T-helper 2 cell treated with Interferon-gamma antibody and Interleukin-4, amounts not matched to agents 5 μg/mL and 100 μg/mL, for 36 hours (primary cell): Measurements from ENCODE around the gene GABRG3.

Experiments used
- DNase-seq: peaks from one replicate; pipeline ENCODE4 v3.0.0; 2021; ENCODE audit warnings: low spot score
- H3K27ac Mint-ChIP-seq: one replicate; pipeline ENCODE4 v1.8.0; 2021; ENCODE audit warnings: mild to moderate bottlenecking, mixed read lengths
- H3K27me3 Mint-ChIP-seq: one replicate; pipeline ENCODE4 v1.8.0; 2021; ENCODE audit warnings: low read depth, mixed read lengths
- H3K36me3 Mint-ChIP-seq: one replicate; pipeline ENCODE4 v1.8.0; 2021; ENCODE audit warnings: low read depth, mixed read lengths
- H3K4me1 Mint-ChIP-seq: one replicate; pipeline ENCODE4 v1.8.0; 2021; ENCODE audit warnings: low read depth, mixed read lengths
- H3K4me3 Mint-ChIP-seq: one replicate; pipeline ENCODE4 v1.8.0; 2022; ENCODE audit warnings: mild to moderate bottlenecking, moderate library complexity, mixed read lengths
- H3K9me3 Mint-ChIP-seq: one replicate; pipeline ENCODE4 v1.8.0; 2021; ENCODE audit warnings: mixed read lengths

GABRG3 gene

DNA sequence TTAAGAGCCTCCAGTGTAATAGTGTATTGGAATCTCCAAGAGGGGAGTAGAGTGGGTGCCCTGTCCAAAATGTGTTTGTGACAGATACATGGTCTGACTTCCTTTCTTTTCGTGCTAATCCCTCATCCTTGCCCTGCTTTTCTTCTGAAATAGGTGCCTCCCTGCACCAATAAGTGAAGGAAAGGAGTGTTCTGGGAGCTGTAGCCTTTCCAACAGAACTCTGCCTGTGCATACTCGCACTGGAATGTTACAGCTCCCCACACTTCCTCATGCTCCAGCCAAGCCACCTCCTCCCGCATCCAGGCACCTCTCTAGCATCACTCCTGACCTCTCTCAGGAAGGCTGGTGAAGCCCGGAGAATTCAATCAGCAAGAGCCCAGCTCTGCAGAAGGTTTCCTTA is 478.0 kb downstream of the GABRG3 start:
- no peak for DNase-seq
- Mint-ChIP-seq H3K27me3 (no peaks in the 10 kb centered on the region), H3K4me3 (no peak overlapping the region), H3K9me3 (peaks cover 40% of the 10 kb centered on the region), H3K27ac (no peak overlapping the region), H3K4me1 (no peaks in the 10 kb centered on the region), H3K36me3 (no peaks in the 10 kb centered on the region)

DNA sequence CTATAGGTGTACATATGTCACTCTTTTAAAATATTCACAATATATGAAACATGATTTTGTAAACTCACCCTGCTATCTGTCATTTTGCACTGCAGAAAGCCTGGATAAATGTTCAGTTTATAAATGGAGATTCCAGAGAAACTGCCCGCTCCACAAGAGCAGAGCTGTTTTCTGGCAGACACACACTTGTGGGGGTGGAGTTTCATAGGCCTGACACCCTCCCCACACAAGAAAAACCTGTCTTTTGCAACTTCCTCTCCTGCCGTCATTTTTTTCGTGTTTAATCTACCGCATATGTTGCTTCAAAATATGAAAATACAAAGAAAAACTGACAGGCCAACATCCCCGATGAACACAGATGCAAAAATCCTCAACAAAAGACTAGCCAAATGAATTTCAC is 479.0 kb downstream of the GABRG3 start:
- H3K27me3 Mint-ChIP-seq: no peaks in the 10 kb centered on the region
- H3K36me3 Mint-ChIP-seq: no peaks in the 10 kb centered on the region
- H3K4me1 Mint-ChIP-seq: no peaks in the 10 kb centered on the region
- no peak for DNase-seq
- H3K9me3 Mint-ChIP-seq: peaks cover 49% of the 10 kb centered on the region
- H3K27ac Mint-ChIP-seq: no peak overlapping the region
- H3K4me3 Mint-ChIP-seq: no peak overlapping the region

DNA sequence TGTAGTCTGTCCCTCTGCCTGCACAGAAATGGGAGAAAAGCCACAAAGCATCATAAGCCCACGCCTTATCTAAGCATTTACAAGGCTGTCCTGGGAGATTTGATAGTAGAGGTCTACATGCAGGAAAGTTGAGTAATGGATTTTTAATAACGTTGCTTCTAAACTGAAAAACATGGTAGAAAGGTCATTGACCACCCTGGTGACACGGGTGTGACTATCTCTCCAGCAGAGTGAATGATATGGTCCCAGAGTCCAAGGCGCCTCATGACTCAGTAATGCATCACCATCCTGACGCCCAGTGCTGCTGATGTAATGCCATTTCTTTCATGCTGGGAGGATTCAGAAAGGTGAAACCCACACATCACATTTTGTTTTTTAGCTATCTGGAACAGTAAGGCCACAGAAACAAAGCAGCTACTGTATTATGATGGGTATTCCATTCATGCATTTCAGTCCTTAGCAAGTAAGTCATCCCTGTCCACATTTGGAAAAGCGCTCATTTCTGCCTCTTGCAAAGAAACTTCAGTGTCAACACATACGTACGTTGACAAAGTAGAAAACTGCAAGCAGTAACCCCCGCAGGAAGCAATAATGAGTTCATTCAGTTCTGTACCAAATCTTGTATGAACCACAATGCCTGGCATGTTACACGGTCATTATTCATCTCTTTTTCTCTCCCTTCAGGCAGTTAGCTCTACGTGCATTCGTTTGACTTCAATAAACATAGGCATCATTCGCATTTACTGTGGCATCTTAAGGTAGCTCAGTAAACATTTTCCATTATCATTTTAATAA is 483.5 kb downstream of the GABRG3 start:
- Mint-ChIP-seq H3K4me1 (no peaks in the 10 kb centered on the region), H3K36me3 (no peaks in the 10 kb centered on the region), H3K27ac (no peak overlapping the region), H3K27me3 (no peaks in the 10 kb centered on the region), H3K4me3 (no peak overlapping the region), H3K9me3 (peaks cover 31% of the 10 kb centered on the region)
- DNase-seq: no peak

DNA sequence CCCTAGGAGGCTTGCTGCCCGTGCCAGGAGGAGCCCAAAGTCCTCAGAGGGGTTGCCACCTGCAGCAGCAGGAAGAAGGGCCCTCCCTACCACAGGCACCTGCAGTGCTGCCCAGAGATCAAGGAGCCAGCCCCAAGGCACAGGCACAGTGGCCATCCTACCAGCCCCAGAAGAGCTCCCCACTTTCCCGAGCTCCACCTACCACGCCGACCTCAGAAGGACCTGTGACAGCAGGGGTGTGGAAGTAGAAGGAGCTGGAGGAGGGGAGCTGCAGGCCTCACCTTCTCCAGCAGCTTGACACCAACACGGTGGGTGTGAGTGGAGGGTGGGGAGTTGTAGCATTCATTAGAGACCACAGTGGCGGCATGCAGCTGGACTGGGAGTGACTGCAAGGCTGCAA is 485.8 kb downstream of the GABRG3 start:
- no peak for DNase-seq
- Mint-ChIP-seq H3K27me3 (no peaks in the 10 kb centered on the region), H3K4me1 (no peaks in the 10 kb centered on the region), H3K36me3 (no peaks in the 10 kb centered on the region), H3K27ac (no peak overlapping the region), H3K9me3 (peaks cover 32% of the 10 kb centered on the region), H3K4me3 (no peak overlapping the region)

DNA sequence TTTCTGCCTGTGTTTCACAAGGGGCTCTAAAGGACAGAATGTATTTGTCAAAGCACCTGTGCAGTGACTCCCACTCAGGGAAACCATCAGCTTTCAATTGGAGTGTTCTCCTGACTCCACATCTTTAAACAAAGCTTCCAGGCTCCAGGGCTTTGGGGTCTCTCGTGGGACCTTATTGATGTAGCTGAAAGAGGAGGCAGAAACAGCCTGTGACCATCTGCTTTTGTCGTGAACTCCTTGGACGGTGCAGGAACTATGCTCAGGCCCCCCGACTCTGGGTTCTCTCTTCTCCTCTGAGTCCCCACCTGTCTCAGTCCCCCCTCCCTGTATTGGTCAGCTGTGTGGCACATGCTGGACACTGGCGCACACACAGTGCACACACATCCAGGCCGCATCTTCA is 486.8 kb downstream of the GABRG3 start:
- H3K27ac Mint-ChIP-seq: no peak overlapping the region
- DNase-seq: no peak
- no peaks in the 10 kb centered on the region for H3K36me3 Mint-ChIP-seq
- H3K4me1 Mint-ChIP-seq: no peaks in the 10 kb centered on the region
- peaks cover 37% of the 10 kb centered on the region for H3K9me3 Mint-ChIP-seq
- H3K4me3 Mint-ChIP-seq: no peak overlapping the region
- no peaks in the 10 kb centered on the region for H3K27me3 Mint-ChIP-seq

DNA sequence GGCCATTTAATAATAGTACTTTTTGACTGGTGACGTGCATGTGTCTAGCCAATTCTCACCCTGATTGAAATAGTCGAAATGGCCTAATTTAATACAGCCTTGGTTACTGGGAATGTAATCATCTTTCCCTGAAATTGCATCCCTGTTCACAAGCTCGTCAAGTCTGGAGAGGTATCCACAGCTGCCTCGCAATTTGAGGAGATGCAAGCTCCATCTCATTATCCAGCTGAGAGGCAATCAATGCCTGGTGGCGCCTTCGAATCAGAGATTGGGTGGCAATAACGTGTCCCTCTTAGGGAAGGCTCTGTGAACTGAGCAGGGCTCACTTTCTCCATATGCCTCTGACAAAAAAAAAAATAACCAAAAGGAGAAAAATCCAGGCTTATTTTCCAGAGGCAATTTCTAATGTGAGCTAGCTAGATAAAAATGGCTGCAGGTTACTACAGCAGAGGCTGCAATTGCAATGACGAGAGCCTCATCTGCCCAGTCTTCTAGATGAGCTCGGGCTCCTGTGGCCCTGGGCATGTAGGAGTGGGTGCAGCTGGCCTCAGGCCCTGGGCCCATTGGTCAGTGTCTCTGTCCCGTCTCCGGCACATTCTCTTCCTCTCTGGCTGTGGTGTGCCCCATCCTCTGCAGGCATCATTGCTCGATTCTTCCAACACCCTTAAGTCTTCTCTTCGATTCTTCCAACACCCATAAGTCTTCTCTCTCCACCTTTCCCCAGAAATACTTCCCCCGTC is 487.5 kb downstream of the GABRG3 start:
- peaks cover 33% of the 10 kb centered on the region for H3K9me3 Mint-ChIP-seq
- no peak overlapping the region for H3K4me3 Mint-ChIP-seq
- no peaks in the 10 kb centered on the region for H3K4me1 Mint-ChIP-seq
- H3K27ac Mint-ChIP-seq: no peak overlapping the region
- H3K27me3 Mint-ChIP-seq: no peaks in the 10 kb centered on the region
- H3K36me3 Mint-ChIP-seq: no peaks in the 10 kb centered on the region
- DNase-seq: no peak

DNA sequence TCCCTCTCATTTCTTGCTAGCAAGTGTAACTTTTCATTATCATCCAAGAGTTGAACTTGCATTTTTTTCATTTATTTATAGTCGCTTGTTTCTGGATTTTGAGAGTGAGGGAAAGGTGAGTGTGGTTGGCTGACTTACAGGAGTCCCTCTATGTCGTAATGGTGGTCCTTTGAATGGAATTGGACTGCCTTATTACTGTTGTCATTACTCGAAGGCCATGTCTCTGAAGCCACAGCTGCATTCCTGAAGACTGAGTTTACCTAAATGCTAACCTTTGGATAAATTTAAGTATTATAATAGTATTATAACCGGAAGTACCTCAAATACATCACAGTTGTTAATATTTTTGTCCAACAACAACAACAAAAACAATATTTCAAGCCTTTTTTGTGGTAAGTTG is 488.9 kb downstream of the GABRG3 start:
- no peaks in the 10 kb centered on the region for H3K4me1 Mint-ChIP-seq
- no peaks in the 10 kb centered on the region for H3K36me3 Mint-ChIP-seq
- no peak overlapping the region for H3K4me3 Mint-ChIP-seq
- peaks cover 31% of the 10 kb centered on the region for H3K9me3 Mint-ChIP-seq
- no peak for DNase-seq
- no peaks in the 10 kb centered on the region for H3K27me3 Mint-ChIP-seq
- no peak overlapping the region for H3K27ac Mint-ChIP-seq

DNA sequence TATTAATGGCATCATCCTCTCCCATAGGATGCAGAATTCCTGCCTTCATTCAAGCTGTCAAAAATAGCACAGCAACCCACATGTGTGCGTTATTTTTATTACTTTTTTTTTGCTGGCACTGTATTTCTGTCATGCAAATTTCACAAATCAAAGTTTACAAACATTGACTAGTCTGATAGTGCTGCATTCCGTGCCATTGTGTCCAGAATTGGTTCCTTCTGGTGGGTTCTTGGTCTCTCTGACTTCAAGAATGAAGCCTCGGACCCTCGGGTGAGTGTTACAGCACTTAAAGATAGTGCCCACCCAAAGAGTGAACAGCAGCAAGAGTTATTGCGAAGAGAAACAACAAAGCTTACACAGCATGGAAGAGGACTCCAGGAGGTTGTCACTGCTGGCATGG is 490.2 kb downstream of the GABRG3 start:
- Mint-ChIP-seq H3K36me3 (no peaks in the 10 kb centered on the region), H3K27ac (no peak overlapping the region), H3K4me1 (no peaks in the 10 kb centered on the region), H3K27me3 (no peaks in the 10 kb centered on the region), H3K4me3 (no peak overlapping the region), H3K9me3 (peaks cover 34% of the 10 kb centered on the region)
- no peak for DNase-seq

DNA sequence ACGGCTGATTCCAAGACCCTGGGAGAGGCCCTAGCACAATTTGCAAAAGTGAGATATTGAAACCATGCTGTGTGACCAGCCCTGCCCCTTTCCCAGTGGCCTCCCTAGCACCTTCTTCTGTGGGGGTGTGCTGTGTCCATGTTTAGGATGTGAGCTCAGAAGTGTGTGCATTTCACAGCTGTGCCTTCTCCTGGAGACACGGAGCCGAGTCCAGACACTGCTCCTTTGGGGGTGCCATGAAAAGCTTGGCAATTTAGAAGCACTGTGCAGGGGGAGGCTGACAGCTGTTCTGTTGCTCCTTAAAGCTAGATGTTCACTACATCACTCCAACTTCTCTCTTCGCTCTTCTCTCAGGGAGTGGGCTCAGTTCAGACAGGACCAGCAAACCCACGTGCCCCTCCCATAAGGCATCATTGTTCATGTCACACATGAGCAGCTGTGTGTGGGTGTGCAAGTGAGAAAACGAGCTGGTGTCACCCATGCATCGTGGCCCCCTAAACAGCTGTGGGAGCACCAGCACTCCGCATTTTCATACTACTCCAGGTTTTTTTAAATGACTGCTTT is 492.6 kb downstream of the GABRG3 start:
- Mint-ChIP-seq H3K4me1 (no peaks in the 10 kb centered on the region), H3K9me3 (peaks cover 50% of the 10 kb centered on the region), H3K27me3 (no peaks in the 10 kb centered on the region), H3K4me3 (no peak overlapping the region), H3K36me3 (no peaks in the 10 kb centered on the region), H3K27ac (no peak overlapping the region)
- DNase-seq: no peak

DNA sequence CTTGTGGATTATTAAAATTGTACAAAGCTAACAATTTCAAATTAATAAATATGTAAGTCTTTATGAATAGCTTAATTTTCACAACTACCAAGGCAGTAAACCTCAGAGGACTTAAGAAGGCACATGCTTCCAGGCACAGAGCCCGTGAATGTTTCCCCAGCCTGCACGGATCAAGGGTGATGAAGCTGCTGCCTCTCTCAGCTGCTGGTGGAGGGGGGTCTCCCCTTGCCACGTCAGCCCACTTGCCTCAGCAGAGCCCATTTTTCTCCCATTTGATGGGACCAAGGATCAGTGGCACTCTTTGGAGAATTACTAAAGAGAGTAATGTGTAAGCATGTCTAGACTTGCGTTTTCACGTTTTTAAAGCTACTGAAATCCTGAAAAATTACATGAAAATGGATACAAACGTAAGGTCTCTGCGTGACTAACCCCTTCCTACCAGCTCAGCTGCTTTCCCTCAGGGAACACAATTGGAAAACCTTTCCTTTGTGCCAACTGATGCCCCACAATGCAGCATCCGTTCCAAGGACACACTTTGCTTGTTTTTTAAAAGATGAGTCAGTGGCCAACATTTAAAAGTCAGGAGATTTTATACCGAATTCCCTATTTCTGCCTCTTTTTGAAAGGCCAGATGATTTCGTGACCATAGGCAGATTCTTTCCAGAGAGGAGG is 494.1 kb downstream of the GABRG3 start:
- H3K27ac Mint-ChIP-seq: no peak overlapping the region
- H3K4me3 Mint-ChIP-seq: no peak overlapping the region
- no peaks in the 10 kb centered on the region for H3K4me1 Mint-ChIP-seq
- H3K27me3 Mint-ChIP-seq: no peaks in the 10 kb centered on the region
- peaks cover 51% of the 10 kb centered on the region for H3K9me3 Mint-ChIP-seq
- DNase-seq: no peak
- no peaks in the 10 kb centered on the region for H3K36me3 Mint-ChIP-seq

DNA sequence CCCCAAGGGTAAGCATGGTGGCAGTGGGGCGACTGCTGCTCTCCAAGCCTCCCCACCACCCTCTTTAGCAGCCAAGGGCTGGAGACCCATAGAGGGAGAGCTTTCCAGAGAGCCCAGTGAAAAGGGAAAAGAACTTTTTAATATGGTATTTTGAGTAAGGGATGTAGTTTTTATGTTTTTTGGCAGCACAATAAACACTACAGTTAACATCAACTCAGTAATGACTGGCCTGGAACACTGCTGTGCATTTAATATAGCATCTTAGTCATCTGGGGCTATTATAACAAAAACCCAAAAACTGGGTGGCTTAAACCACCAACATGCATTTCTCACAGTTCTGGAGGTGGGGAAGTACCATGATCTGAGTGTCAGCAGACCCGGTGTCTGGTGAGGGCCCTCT is 495.8 kb downstream of the GABRG3 start:
- Mint-ChIP-seq H3K4me1 (no peaks in the 10 kb centered on the region), H3K4me3 (no peak overlapping the region), H3K27me3 (no peaks in the 10 kb centered on the region), H3K9me3 (peaks cover 40% of the 10 kb centered on the region), H3K27ac (no peak overlapping the region), H3K36me3 (no peaks in the 10 kb centered on the region)
- no peak for DNase-seq

DNA sequence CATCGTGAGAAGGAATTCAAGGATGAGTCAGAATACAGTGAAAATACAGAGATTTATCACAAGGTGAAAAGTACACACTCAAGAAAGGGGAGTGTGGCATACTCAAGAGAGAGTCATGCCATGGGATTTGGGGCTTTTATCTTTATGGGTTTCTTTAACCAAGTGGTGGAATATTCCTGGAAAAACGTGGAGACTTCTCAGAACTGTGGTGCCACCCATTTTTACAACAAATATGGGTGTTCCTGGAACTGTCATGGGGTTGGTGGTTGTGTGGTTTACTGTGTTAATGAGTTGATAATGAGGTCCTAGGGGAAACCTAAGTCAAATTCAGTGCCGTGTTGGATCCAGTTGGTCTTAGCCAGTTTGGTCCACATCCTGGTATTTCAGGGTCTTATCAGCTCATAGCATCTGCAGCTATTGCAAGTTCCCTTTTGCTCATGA is 497.2 kb downstream of the GABRG3 start:
- H3K36me3 Mint-ChIP-seq: no peaks in the 10 kb centered on the region
- no peak for DNase-seq
- no peaks in the 10 kb centered on the region for H3K4me1 Mint-ChIP-seq
- no peak overlapping the region for H3K27ac Mint-ChIP-seq
- H3K4me3 Mint-ChIP-seq: no peak overlapping the region
- H3K27me3 Mint-ChIP-seq: no peaks in the 10 kb centered on the region
- H3K9me3 Mint-ChIP-seq: peaks cover 35% of the 10 kb centered on the region

DNA sequence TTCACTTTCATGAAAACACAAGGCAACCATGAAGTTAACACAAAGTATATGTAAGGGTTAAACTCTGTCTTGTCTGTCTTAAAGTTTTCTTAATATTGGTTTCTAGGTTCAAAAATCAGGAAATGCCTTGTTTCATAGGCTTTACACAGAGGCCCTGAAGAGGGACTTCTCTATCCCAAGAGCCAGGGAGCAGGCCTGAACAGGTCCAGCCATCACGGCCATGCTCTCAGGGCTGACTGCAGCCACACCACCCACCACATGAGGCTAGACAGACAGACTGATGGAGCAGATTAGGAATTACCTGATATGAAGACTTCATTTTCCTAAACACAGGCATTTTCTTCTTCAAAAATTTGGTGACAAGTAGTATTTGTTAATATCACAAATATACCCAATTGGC is 502.9 kb downstream of the GABRG3 start:
- Mint-ChIP-seq H3K36me3 (no peaks in the 10 kb centered on the region), H3K4me3 (no peak overlapping the region), H3K4me1 (no peaks in the 10 kb centered on the region), H3K27me3 (no peaks in the 10 kb centered on the region), H3K27ac (no peak overlapping the region), H3K9me3 (peaks cover 17% of the 10 kb centered on the region)
- DNase-seq: no peak

DNA sequence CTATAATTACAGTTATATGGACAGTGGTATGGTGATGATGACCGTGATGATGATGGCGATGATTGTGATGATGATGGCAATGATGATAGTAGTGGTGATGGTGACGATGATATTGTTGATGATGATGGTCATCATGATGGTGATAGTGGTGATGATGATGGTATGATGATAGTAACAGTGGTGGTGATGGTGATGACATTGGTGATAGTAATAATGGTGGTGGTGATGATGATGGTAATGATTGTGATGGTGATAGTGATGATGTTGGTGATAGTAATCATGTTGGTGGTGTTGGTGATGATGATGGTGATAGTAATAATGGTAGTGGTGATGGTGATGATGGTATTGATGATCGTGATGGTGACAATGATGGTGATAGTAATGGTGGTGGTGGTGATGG is 504.4 kb downstream of the GABRG3 start:
- peaks cover 11% of the 10 kb centered on the region for H3K9me3 Mint-ChIP-seq
- no peak overlapping the region for H3K27ac Mint-ChIP-seq
- no peak for DNase-seq
- no peaks in the 10 kb centered on the region for H3K27me3 Mint-ChIP-seq
- H3K4me3 Mint-ChIP-seq: no peak overlapping the region
- H3K36me3 Mint-ChIP-seq: no peaks in the 10 kb centered on the region
- no peaks in the 10 kb centered on the region for H3K4me1 Mint-ChIP-seq
